H1 (cell line): ENCODE results near the gene LRRC15. TPM values are rescaled to one million over a fixed set of nuclear protein-coding genes. Genes with fewer than 3 reads are reported as not detected.

ENCODE experiments used
- CTCF ChIA-PET: fragments of 300-600 bp; sonication (Branson Sonifier 250); formaldehyde crosslinking; loops from one replicate; lab custom pipeline; 2021; ENCODE audit not compliant: partially characterized antibody; lab: Charles Lee
- POLR2A ChIA-PET: fragments of 300-600 bp; sonication (Branson Sonifier 250); formaldehyde crosslinking; loops from one replicate; lab custom pipeline; 2021; ENCODE audit warnings: inconsistent platforms; ENCODE audit not compliant: partially characterized antibody; lab: Charles Lee
- DNase-seq, 2 experiments: peaks; one replicate each; pipeline versions ENCODE4 v3.0.0 to v3.0.0-alpha.2; 2010 to 2022; ENCODE audit warnings: low spot score in 2 of 2, low read depth in 1 of 2, mixed read lengths in 1 of 2
- FAIRE-seq: peaks from 2 replicates; lab custom pipeline; 2011; peaks lifted over from hg19 to GRCh38; lab: Jason Lieb, UNC
- H2AFZ ChIP-seq: 2 replicates; pipeline ENCODE4 v1.8.1; 2012; ENCODE audit warnings: low read length, inconsistent platforms
- H2AK5ac ChIP-seq: 2 replicates; pipeline ENCODE4 v1.6.1; 2013; ENCODE audit warnings: low read depth, low read length
- H2BK120ac ChIP-seq: replicated peaks from 2 replicates; pipeline ENCODE3; 2013; ENCODE audit warnings: low read depth, low read length, inconsistent platforms
- H2BK12ac ChIP-seq: 2 replicates; pipeline ENCODE4 v1.6.1; 2013; ENCODE audit warnings: low read depth, low read length
- H2BK15ac ChIP-seq: 2 replicates; pipeline ENCODE4 v1.6.1; 2013; ENCODE audit warnings: low read length
- H2BK20ac ChIP-seq: 2 replicates; pipeline ENCODE4 v1.6.1; 2013; ENCODE audit warnings: low read length
- H2BK5ac ChIP-seq: 2 replicates; pipeline ENCODE4 v1.6.1; 2013; ENCODE audit warnings: low read depth, low read length
- H3K14ac ChIP-seq: 2 replicates; pipeline ENCODE4 v1.6.1; 2013; ENCODE audit warnings: inconsistent platforms; ENCODE audit not compliant: insufficient read length
- H3K18ac ChIP-seq: 2 replicates; pipeline ENCODE4 v1.6.1; 2013; ENCODE audit warnings: low read length; ENCODE audit errors: extremely low read depth
- H3K23ac ChIP-seq: 2 replicates; pipeline ENCODE4 v1.6.1; 2013; ENCODE audit warnings: inconsistent platforms; ENCODE audit not compliant: insufficient read length
- H3K23me2 ChIP-seq: 2 replicates; pipeline ENCODE4 v1.6.1; 2013; ENCODE audit warnings: low read depth, low read length
- H3K27ac ChIP-seq: 2 replicates; pipeline ENCODE4 v1.6.1; 2011; ENCODE audit warnings: low read depth, low read length, inconsistent platforms
- H3K27me3 ChIP-seq, 4 experiments: replicated peaks in 1 of 4; 1 replicate in 1 of 4; 2 replicates in 3 of 4; pipeline versions ENCODE4 v1.6.1 to v1.8.1; 2011 to 2013; ENCODE audit warnings: low read length in 3 of 4, mild to moderate bottlenecking in 3 of 4, inconsistent platforms in 2 of 4, mixed read lengths in 2 of 4, moderate library complexity in 1 of 4; ENCODE audit not compliant: control insufficient read depth in 3 of 4, insufficient read depth in 3 of 4; ENCODE audit errors: extremely low read depth in 1 of 4
- H3K36me3 ChIP-seq, 4 experiments: 2 replicates each; pipeline versions ENCODE4 v1.6.1 to v1.8.1; 2011 to 2013; ENCODE audit warnings: mild to moderate bottlenecking in 4 of 4, low read length in 3 of 4, moderate library complexity in 2 of 4, control low read depth in 1 of 4, inconsistent platforms in 1 of 4; ENCODE audit not compliant: insufficient read depth in 4 of 4, control insufficient read depth in 2 of 4
- H3K4ac ChIP-seq: replicated peaks from 2 replicates; pipeline ENCODE3; 2013; ENCODE audit warnings: low read length, low read depth, mixed read lengths, inconsistent platforms; ENCODE audit not compliant: insufficient read length
- H3K4me1 ChIP-seq, 4 experiments: replicated peaks in 1 of 4; 1 replicate in 1 of 4; 2 replicates in 3 of 4; pipeline versions ENCODE4 v1.6.1 to v1.8.1; 2011 to 2013; ENCODE audit warnings: low read length in 3 of 4, inconsistent platforms in 2 of 4, mixed read lengths in 1 of 4; ENCODE audit not compliant: insufficient read depth in 4 of 4, control insufficient read depth in 3 of 4
- H3K4me2 ChIP-seq, 2 experiments: 2 replicates each; pipeline versions ENCODE4 v1.6.1 to v1.8.1; 2011 to 2013; ENCODE audit warnings: low read depth in 2 of 2, low read length in 2 of 2, control low read depth in 1 of 2, inconsistent platforms in 1 of 2, mild to moderate bottlenecking in 1 of 2; ENCODE audit not compliant: insufficient read depth in 1 of 2
- H3K4me3 ChIP-seq, 4 experiments: fragments of 200-600, 300-600 bp in 1 of 4; sonication (generic), shearing (Covaris generic), sonication (Bioruptor Twin) in 1 of 4; 2 replicates each; pipeline versions ENCODE4 v1.5.1 to v1.8.1; 2011 to 2016; ENCODE audit warnings: low read length in 4 of 4, low read depth in 3 of 4, control low read depth in 2 of 4, inconsistent platforms in 2 of 4, mild to moderate bottlenecking in 2 of 4, mixed read lengths in 1 of 4, moderate library complexity in 1 of 4; ENCODE audit not compliant: insufficient read depth in 2 of 4; ENCODE audit errors: extremely low read depth in 1 of 4
- H3K56ac ChIP-seq: replicated peaks from 2 replicates; pipeline ENCODE3; 2013; ENCODE audit warnings: low read depth, mild to moderate bottlenecking, mixed read lengths, low read length, inconsistent platforms; ENCODE audit not compliant: insufficient read length
- H3K79me1 ChIP-seq: 2 replicates; pipeline ENCODE4 v1.6.1; 2013; ENCODE audit warnings: low read depth, low read length, control low read depth
- H3K79me2 ChIP-seq, 2 experiments: 2 replicates each; pipeline versions ENCODE4 v1.6.1 to v1.8.1; 2012 to 2013; ENCODE audit warnings: low read length in 2 of 2, mild to moderate bottlenecking in 2 of 2, inconsistent platforms in 1 of 2; ENCODE audit not compliant: insufficient read depth in 2 of 2, control insufficient read depth in 1 of 2
- H3K9ac ChIP-seq, 4 experiments: replicated peaks in 1 of 4; 1 replicate in 1 of 4; 2 replicates in 3 of 4; pipeline versions ENCODE4 v1.6.1 to v1.8.1; 2011 to 2013; ENCODE audit warnings: low read depth in 3 of 4, low read length in 3 of 4, control low read depth in 2 of 4, mild to moderate bottlenecking in 2 of 4, moderate library complexity in 2 of 4, inconsistent platforms in 1 of 4; ENCODE audit errors: extremely low read depth in 1 of 4
- H3K9me3 ChIP-seq, 2 experiments: 2 replicates each; pipeline versions ENCODE4 v1.6.1 to v1.8.1; 2012 to 2013; ENCODE audit warnings: mild to moderate bottlenecking in 2 of 2, moderate library complexity in 2 of 2, control low read depth in 1 of 2, inconsistent platforms in 1 of 2, low read depth in 1 of 2, low read length in 1 of 2, mixed read lengths in 1 of 2; ENCODE audit not compliant: insufficient read depth in 2 of 2
- H4K20me1 ChIP-seq, 2 experiments: replicated peaks in 1 of 2; 2 replicates each; pipeline versions ENCODE3 to v1.8.1; 2011 to 2013; ENCODE audit warnings: inconsistent platforms in 2 of 2, low read length in 2 of 2, mild to moderate bottlenecking in 1 of 2; ENCODE audit not compliant: insufficient read depth in 2 of 2, control insufficient read depth in 1 of 2
- H4K5ac ChIP-seq: 2 replicates; pipeline ENCODE4 v1.6.1; 2013; ENCODE audit warnings: low read length, low read depth, mixed read lengths, inconsistent platforms; ENCODE audit not compliant: insufficient read length
- H4K8ac ChIP-seq: 2 replicates; pipeline ENCODE4 v1.8.0; 2013; ENCODE audit warnings: mild to moderate bottlenecking, moderate library complexity, low read length, inconsistent platforms; ENCODE audit not compliant: insufficient read depth; ENCODE audit errors: extremely low read depth
- H4K91ac ChIP-seq: replicated peaks from 2 replicates; pipeline ENCODE3; 2013; ENCODE audit warnings: low read length, mixed read lengths, inconsistent platforms; ENCODE audit not compliant: insufficient read length
- WGBS, 2 experiments: shearing (Covaris generic) in 1 of 2; methylation state at CpG; one replicate each; pipeline versions ENCODE4 v1.1.6 to v1.1.7; 2013 to 2015; ENCODE audit warnings: low lambda C conversion rate in 2 of 2, mixed read lengths in 2 of 2, inconsistent platforms in 1 of 2, low coverage in 1 of 2, missing lambda C conversion rate in 1 of 2; ENCODE audit not compliant: insufficient replicate concordance in 2 of 2, insufficient coverage in 1 of 2, insufficient read length in 1 of 2; ENCODE audit errors: extremely low coverage in 1 of 2, missing lambda C conversion rate in 1 of 2; 5-methylcytosine and 5-hydroxymethylcytosine counted together
- polyA plus RNA-seq, 7 experiments: library from polyadenylated mRNA; depleted of rRNA in 3 of 7; stranded (reverse) in 5 of 7; unstranded in 2 of 7; fragments of >200 nt in 5 of 7; fragments of 200-250 nt in 2 of 7; gene quantifications; 1 replicate in 5 of 7; 2 replicates in 1 of 7; 4 replicates in 1 of 7; pipeline versions ENCODE4 v1.2.1 to v1.2.3, GENCODE V29; 2011 to 2013; ENCODE audit warnings: missing spikeins in 2 of 7, mixed read lengths in 2 of 7
- total RNA-seq: library from RNA; stranded (reverse); fragmentation: NEBNext Ultra II Directional; extraction: Animal tissue kit (Norgen Biotek cat#: 25700); gene quantifications from 2 replicates; pipeline ENCODE4 v1.2.1, GENCODE V29; 2021

LRRC15 gene
- total and polyA plus RNA-seq, 2 of the 8 experiments (the other 6 are each of a cell fraction or from before 2014, with no cell fraction given) = 0.15 to 0.37 TPM

- H3K18ac ChIP-seq = no peak overlapping the region
- ChIA-PET CTCF (interaction anchor here (0.7 to 9.2 kb wide), 12 partner anchors 11 to 275 kb away, joined by 3 to 176 read pairs (median 3); partner anchors contain the start of genes CPN2 and LRRC15), POLR2A (interaction anchor here (1.7 to 1.8 kb wide), 2 partner anchors 9 to 68 kb away, joined by 3 to 5 read pairs; partner anchors contain the start of gene GP5)
These were observed 37.9 kb upstream of the LRRC15 start for GRCh38 chr3:194407423-194407822.

More at GRCh38 chr3:194407423-194407822, 37.9 kb upstream of the LRRC15 start:
- Histone ChIP-seq H4K5ac (no peak overlapping the region), H3K79me2 (no peaks in the 10 kb centered on the region), H2BK120ac (no peak overlapping the region), H4K91ac (no peak overlapping the region), H3K9me3 (no peaks in the 10 kb centered on the region), H3K9ac (no peak overlapping the region), H3K23ac (no peak overlapping the region), H3K79me1 (no peaks in the 10 kb centered on the region; the same call in 1 of the 2 replicates), H3K27me3 (no peaks in the 10 kb centered on the region), H4K20me1 (no peaks in the 10 kb centered on the region), H2AK5ac (no peak overlapping the region), H4K8ac (no peak overlapping the region), H3K4me1 (no peaks in the 10 kb centered on the region), H3K4ac (no peak overlapping the region), H3K23me2 (no peaks in the 10 kb centered on the region), H3K27ac (no peak overlapping the region), H2BK12ac (no peak overlapping the region), H3K14ac (no peak overlapping the region), H3K36me3 (peaks cover 0 to 12% (median 2%) of the 10 kb centered on the region in 4 experiments; a peak in 5 of 8 replicates), H3K4me2 (no peak overlapping the region), H2BK5ac (no peak overlapping the region), H2AFZ (no peak overlapping the region), H2BK15ac (no peak overlapping the region), H3K4me3 (no peak overlapping the region), H2BK20ac (no peak overlapping the region), H3K56ac (no peak overlapping the region)
- no peak for FAIRE-seq
- WGBS, 2 experiments = 93% methylated on average over 7 of the region's 7 CpGs; no CpG with 5 or more reads in 1 of the 2 experiments
- DNase-seq = no peak
